HEK293 (cell line): Measurements from ENCODE around the gene C5orf15.
A peak's percentile ranks its signal among the peaks of the same experiment; 100 is the strongest.

Experiments used
- CTCF ChIP-seq: fragments of 450-650 bp; formaldehyde crosslinking; IDR thresholded peaks from 2 replicates; pipeline ENCODE4 v1.5.1; 2016; ENCODE audit warnings: missing biosample characterization, missing genetic modification characterization
- HIC1 ChIP-seq: fragments of 450-650 bp; formaldehyde crosslinking; IDR thresholded peaks from 2 replicates; pipeline ENCODE4 v1.5.1; 2016; ENCODE audit warnings: missing biosample characterization, missing genetic modification characterization
- KLF10 ChIP-seq: fragments of 450-650 bp; IDR thresholded peaks from 2 replicates; pipeline ENCODE4 v1.5.1; 2018; ENCODE audit warnings: missing biosample characterization, mild to moderate bottlenecking, missing genetic modification characterization
- KLF7 ChIP-seq: fragments of 450-650 bp; formaldehyde crosslinking; IDR thresholded peaks from 2 replicates; pipeline ENCODE4 v1.5.1; 2016; ENCODE audit warnings: missing biosample characterization, missing genetic modification characterization, borderline replicate concordance
- OSR2 ChIP-seq: fragments of 450-650 bp; formaldehyde crosslinking; IDR thresholded peaks from 2 replicates; pipeline ENCODE4 v1.5.1; 2016; ENCODE audit warnings: missing biosample characterization, missing genetic modification characterization
- SCRT1 ChIP-seq: fragments of 450-650 bp; formaldehyde crosslinking; IDR thresholded peaks from 2 replicates; pipeline ENCODE4 v1.5.1; 2016; ENCODE audit warnings: missing biosample characterization, missing genetic modification characterization, borderline replicate concordance
- SETDB1 ChIP-seq: IDR thresholded peaks from one replicate; pipeline ENCODE4 v1.6.1; 2017; ENCODE audit warnings: mild to moderate bottlenecking, low read length, moderate library complexity, mixed read lengths; ENCODE audit not compliant: insufficient read length
- ZBTB6 ChIP-seq: fragments of 450-650 bp; formaldehyde crosslinking; IDR thresholded peaks from 2 replicates; pipeline ENCODE4 v1.5.1; 2017; ENCODE audit warnings: missing biosample characterization, missing genetic modification characterization
- ZBTB7A ChIP-seq: fragments of 450-650 bp; formaldehyde crosslinking; IDR thresholded peaks from 2 replicates; pipeline ENCODE4 v1.5.1; 2016; ENCODE audit warnings: low read depth, missing biosample characterization, missing genetic modification characterization
- ZFHX2 ChIP-seq: fragments of 450-650 bp; formaldehyde crosslinking; conservative IDR thresholded peaks from 2 replicates; pipeline ENCODE4 v1.5.1; 2016; ENCODE audit warnings: missing biosample characterization, missing genetic modification characterization
- ZNF114 ChIP-seq: fragments of 450-650 bp; formaldehyde crosslinking; IDR thresholded peaks from 2 replicates; pipeline ENCODE4 v1.5.0; 2017; ENCODE audit warnings: missing biosample characterization, missing genetic modification characterization
- ZNF221 ChIP-seq: fragments of 450-650 bp; formaldehyde crosslinking; IDR thresholded peaks from 2 replicates; pipeline ENCODE4 v1.5.1; 2017; ENCODE audit warnings: missing biosample characterization, missing genetic modification characterization, borderline replicate concordance
- ZNF280D ChIP-seq: fragments of 450-650 bp; formaldehyde crosslinking; IDR thresholded peaks from 2 replicates; pipeline ENCODE4 v1.5.1; 2016; ENCODE audit warnings: missing biosample characterization, missing genetic modification characterization
- ZNF324 ChIP-seq: fragments of 450-650 bp; formaldehyde crosslinking; IDR thresholded peaks from 2 replicates; pipeline ENCODE4 v1.5.1; 2016; ENCODE audit warnings: missing biosample characterization, missing genetic modification characterization
- ZNF350 ChIP-seq: fragments of 450-650 bp; formaldehyde crosslinking; IDR thresholded peaks from 2 replicates; pipeline ENCODE4 v1.5.0; 2017; ENCODE audit warnings: missing biosample characterization, mild to moderate bottlenecking, missing genetic modification characterization
- ZNF398 ChIP-seq: fragments of 450-650 bp; formaldehyde crosslinking; IDR thresholded peaks from 2 replicates; pipeline ENCODE4 v1.5.1; 2017; ENCODE audit warnings: missing biosample characterization, missing genetic modification characterization
- ZNF488 ChIP-seq: fragments of 450-650 bp; formaldehyde crosslinking; IDR thresholded peaks from 2 replicates; pipeline ENCODE4 v1.5.1; 2016; ENCODE audit warnings: missing biosample characterization, missing genetic modification characterization
- ZNF529 ChIP-seq: fragments of 450-650 bp; formaldehyde crosslinking; IDR thresholded peaks from 2 replicates; pipeline ENCODE4 v1.5.1; 2017; ENCODE audit warnings: missing genetic modification characterization, missing biosample characterization; ENCODE audit not compliant: insufficient replicate concordance
- ZNF544 ChIP-seq: fragments of 450-650 bp; formaldehyde crosslinking; IDR thresholded peaks from 2 replicates; pipeline ENCODE4 v1.5.0; 2017; ENCODE audit warnings: missing biosample characterization, missing genetic modification characterization
- ZNF585B ChIP-seq: fragments of 450-650 bp; formaldehyde crosslinking; IDR thresholded peaks from 2 replicates; pipeline ENCODE4 v1.5.1; 2016; ENCODE audit warnings: missing biosample characterization, missing genetic modification characterization
- ZNF596 ChIP-seq: fragments of 450-650 bp; IDR thresholded peaks from 2 replicates; pipeline ENCODE4 v1.5.0; 2018; ENCODE audit warnings: missing biosample characterization, mild to moderate bottlenecking, missing genetic modification characterization, moderate library complexity
- ZNF658 ChIP-seq: fragments of 450-650 bp; formaldehyde crosslinking; IDR thresholded peaks from 2 replicates; pipeline ENCODE4; 2016; ENCODE audit warnings: missing biosample characterization, missing genetic modification characterization
- ZNF830 ChIP-seq: fragments of 450-650 bp; IDR thresholded peaks from 2 replicates; pipeline ENCODE4 v1.5.0; 2018; ENCODE audit warnings: missing biosample characterization, missing genetic modification characterization, low read depth, mild to moderate bottlenecking, moderate library complexity
- ZSCAN30 ChIP-seq: fragments of 450-650 bp; IDR thresholded peaks from 2 replicates; pipeline ENCODE4 v1.5.1; 2018; ENCODE audit warnings: missing biosample characterization, mild to moderate bottlenecking, missing genetic modification characterization, moderate library complexity

The C5orf15 gene

GRCh38 chr5:134004626-134005416 lies 36.4 kb upstream of the C5orf15 start, which contains the start of gene VDAC1 (continued):
- peak; percentile 48; the same call in 1 of the 2 replicates for TF ChIP-seq HIC1
- no peak for TF ChIP-seq SCRT1 (tag by site-specific recombination)
- TF ChIP-seq ZSCAN30 (tag by site-specific recombination), result peak; percentile 77; the same call in 1 of the 2 replicates
- no peak; the same call in 1 of the 2 replicates for TF ChIP-seq KLF10
- no peak for TF ChIP-seq ZNF114 (tag by site-specific recombination)
- no peak; the same call in 1 of the 2 replicates for TF ChIP-seq ZNF398 (tag by site-specific recombination)
- TF ChIP-seq OSR2 (tag by site-specific recombination), result no peak
- 0 out of 2 replicates have a peak, but pooled peaks have one; percentile 35 for TF ChIP-seq ZFHX2 (tag by site-specific recombination)
- TF ChIP-seq ZNF596 (tag by site-specific recombination), result no peak
- TF ChIP-seq SETDB1, result no peak
- no peak for TF ChIP-seq ZNF830 (tag by site-specific recombination)
- TF ChIP-seq ZNF529 (tag by site-specific recombination), result no peak
- peak; percentile 67; the same call in 1 of the 2 replicates for TF ChIP-seq ZNF324 (tag by site-specific recombination)
- TF ChIP-seq ZBTB6 (tag by site-specific recombination), result 0 out of 2 replicates have a peak, but pooled peaks have one; percentile 1
- peak; percentile 23; the same call in 1 of the 2 replicates for TF ChIP-seq CTCF (tag by site-specific recombination)
- no peak for TF ChIP-seq ZNF221 (tag by site-specific recombination)
- TF ChIP-seq ZNF544, result no peak
- TF ChIP-seq ZNF585B (tag by site-specific recombination), result no peak
- TF ChIP-seq KLF7 (tag by site-specific recombination), result no peak
- peak; percentile 31; the same call in 1 of the 2 replicates for TF ChIP-seq ZNF280D (tag by site-specific recombination)
- TF ChIP-seq ZNF350 (tag by site-specific recombination), result no peak
- no peak for TF ChIP-seq ZNF488 (tag by site-specific recombination)
- peak; percentile 81 for TF ChIP-seq ZBTB7A (tag by site-specific recombination)
- TF ChIP-seq ZNF658 (tag by site-specific recombination), result no peak
- TF ChIP-seq, all 188 proteins: peak for 68
